ENCODE measurements around the gene CADPS. TPM values are rescaled to one million over a fixed set of nuclear protein-coding genes. Genes with fewer than 3 reads are reported as not detected.

CADPS gene
- total and polyA plus RNA-seq, 4 donors = 0.13 to 3.6 (median 0.49) TPM

DNA sequence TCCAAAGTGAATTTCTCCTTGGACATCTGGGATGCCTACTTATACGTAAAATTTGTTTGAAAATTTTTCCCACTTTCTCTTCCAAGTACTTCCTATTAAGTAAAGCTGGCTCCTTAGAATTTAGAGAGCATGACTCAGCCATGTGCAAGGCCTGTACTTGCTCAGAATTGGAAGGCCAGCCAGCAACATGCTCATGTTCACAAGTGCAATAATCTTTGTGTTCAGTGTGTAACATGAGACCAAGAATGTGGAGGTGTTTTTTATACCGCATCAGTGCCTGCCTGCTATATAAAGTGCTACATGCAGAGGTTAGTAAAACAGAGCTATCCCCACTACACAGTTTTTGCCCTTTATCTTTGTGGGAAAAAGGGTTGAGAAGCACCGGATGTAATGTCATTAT lies 349.9 kb downstream of the CADPS start:
- Histone ChIP-seq H3K27ac (ENCODE audit: low read depth in 1 of 2, low read length in 1 of 2) (no peak overlapping the region), H3K9ac (ENCODE audit: insufficient read depth in 1 of 2, low read length in 2 of 2) (no peak overlapping the region), H3K36me3 (ENCODE audit: control insufficient read depth in 4 of 4, insufficient read depth in 4 of 4, low read length in 4 of 4) (no peaks in the 10 kb centered on the region), H3K4me1 (ENCODE audit: control insufficient read depth in 5 of 5, insufficient read depth in 5 of 5, low read length in 5 of 5) (no peaks in the 10 kb centered on the region), H3K27me3 (ENCODE audit: control insufficient read depth in 3 of 3, insufficient read depth in 3 of 3, low read length in 2 of 3) (peaks cover 0 to 3% (median 3%) of the 10 kb centered on the region in 3 donors), H3K4me3 (no peak overlapping the region), H3K9me3 (ENCODE audit: control insufficient read depth in 4 of 4, insufficient read depth in 3 of 4, low read length in 3 of 4) (no peaks in the 10 kb centered on the region)
- WGBS, 2 donors = 66 to 83% methylated on average over 3 of the region's 3 CpGs
- ATAC-seq (ENCODE audit: insufficient read depth, low FRiP score) (no peak), DNase-seq (peak in 2 of 3 donors; percentile 2 to 14)
- TF ChIP-seq, protein P1, sequence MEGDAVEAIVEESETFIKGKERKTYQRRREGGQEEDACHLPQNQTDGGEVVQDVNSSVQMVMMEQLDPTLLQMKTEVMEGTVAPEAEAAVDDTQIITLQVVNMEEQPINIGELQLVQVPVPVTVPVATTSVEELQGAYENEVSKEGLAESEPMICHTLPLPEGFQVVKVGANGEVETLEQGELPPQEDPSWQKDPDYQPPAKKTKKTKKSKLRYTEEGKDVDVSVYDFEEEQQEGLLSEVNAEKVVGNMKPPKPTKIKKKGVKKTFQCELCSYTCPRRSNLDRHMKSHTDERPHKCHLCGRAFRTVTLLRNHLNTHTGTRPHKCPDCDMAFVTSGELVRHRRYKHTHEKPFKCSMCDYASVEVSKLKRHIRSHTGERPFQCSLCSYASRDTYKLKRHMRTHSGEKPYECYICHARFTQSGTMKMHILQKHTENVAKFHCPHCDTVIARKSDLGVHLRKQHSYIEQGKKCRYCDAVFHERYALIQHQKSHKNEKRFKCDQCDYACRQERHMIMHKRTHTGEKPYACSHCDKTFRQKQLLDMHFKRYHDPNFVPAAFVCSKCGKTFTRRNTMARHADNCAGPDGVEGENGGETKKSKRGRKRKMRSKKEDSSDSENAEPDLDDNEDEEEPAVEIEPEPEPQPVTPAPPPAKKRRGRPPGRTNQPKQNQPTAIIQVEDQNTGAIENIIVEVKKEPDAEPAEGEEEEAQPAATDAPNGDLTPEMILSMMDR (IDR thresholded peaks at IDR 0.05; ENCODE audit: control extremely low read depth, extremely low read depth) = no peak

DNA sequence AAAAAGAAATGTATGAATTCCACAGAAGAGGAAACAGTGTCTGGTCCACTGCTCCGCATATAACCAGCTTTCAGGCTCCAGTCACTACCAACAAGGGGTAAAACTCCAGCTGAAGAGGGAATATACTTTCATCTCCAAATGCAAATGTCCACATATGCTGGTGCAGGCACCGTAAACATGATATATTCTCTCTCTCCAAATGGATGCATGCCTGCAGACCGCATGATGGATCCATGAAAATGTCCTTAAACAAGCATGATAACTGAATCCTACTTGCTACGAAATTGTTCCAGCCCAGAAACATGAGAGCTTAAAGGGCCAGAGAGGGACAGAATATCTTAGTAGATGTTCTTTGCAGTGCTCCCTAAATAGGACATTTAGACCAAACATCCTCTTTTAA lies 351.5 kb downstream of the CADPS start:
- 78 to 80% methylated on average over 4 of the region's 4 CpGs for WGBS, 2 donors
- Histone ChIP-seq H3K9me3 (ENCODE audit: control insufficient read depth in 4 of 4, insufficient read depth in 3 of 4, low read length in 3 of 4) (no peaks in the 10 kb centered on the region), H3K9ac (ENCODE audit: insufficient read depth in 1 of 2, low read length in 2 of 2) (no peak overlapping the region), H3K36me3 (ENCODE audit: control insufficient read depth in 4 of 4, insufficient read depth in 4 of 4, low read length in 4 of 4) (no peaks in the 10 kb centered on the region), H3K4me3 (no peak overlapping the region), H3K27ac (ENCODE audit: low read depth in 1 of 2, low read length in 1 of 2) (no peak overlapping the region), H3K27me3 (ENCODE audit: control insufficient read depth in 3 of 3, insufficient read depth in 3 of 3, low read length in 2 of 3) (peaks cover 0 to 3% (median 3%) of the 10 kb centered on the region in 3 donors), H3K4me1 (ENCODE audit: control insufficient read depth in 5 of 5, insufficient read depth in 5 of 5, low read length in 5 of 5) (no peaks in the 10 kb centered on the region)
- TF ChIP-seq, protein P1 (IDR thresholded peaks at IDR 0.05; ENCODE audit: control extremely low read depth, extremely low read depth) = no peak
- DNase-seq = no peak
- no peak for ATAC-seq (ENCODE audit: insufficient read depth, low FRiP score)

DNA sequence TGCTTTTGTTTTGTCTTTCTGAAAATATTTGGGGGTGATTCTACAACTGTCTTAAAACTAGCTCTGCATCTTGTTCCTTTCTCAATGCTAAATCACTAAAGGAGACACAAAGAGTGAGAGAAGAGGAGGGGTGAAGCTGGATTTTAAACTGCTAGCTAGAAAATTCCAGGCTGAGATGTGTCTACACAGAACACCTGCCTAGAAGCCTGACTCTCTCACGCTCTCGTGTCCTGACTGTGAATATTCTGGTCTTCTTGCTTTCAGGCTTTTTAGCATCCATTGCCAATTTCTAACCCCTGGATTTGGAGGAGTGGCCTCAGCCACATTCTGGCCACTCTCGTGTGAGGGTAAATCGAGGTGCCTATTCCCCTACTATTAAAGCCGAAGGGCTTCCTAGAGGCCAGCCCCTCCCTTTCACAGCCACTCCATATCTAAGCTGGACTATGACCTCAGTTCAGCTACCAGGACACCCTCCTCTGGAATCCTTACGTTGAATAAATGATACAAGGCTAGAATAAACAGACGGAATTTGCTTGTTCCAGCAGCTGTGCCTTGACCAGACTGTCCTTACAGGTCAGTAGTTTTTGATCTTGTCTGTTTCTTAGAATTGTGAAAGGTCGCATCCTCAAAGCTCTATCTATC lies 353.6 kb downstream of the CADPS start:
- H3K9ac ChIP-seq (ENCODE audit: insufficient read depth in 1 of 2, low read length in 2 of 2) = no peak overlapping the region
- no peaks in the 10 kb centered on the region for H3K4me1 ChIP-seq (ENCODE audit: control insufficient read depth in 5 of 5, insufficient read depth in 5 of 5, low read length in 5 of 5)
- 81 to 83% methylated on average over 8 of the region's 8 CpGs for WGBS, 2 donors
- peaks cover 0 to 3% (median 3%) of the 10 kb centered on the region in 3 donors for H3K27me3 ChIP-seq (ENCODE audit: control insufficient read depth in 3 of 3, insufficient read depth in 3 of 3, low read length in 2 of 3)
- no peaks in the 10 kb centered on the region for H3K9me3 ChIP-seq (ENCODE audit: control insufficient read depth in 4 of 4, insufficient read depth in 3 of 4, low read length in 3 of 4)
- H3K36me3 ChIP-seq (ENCODE audit: control insufficient read depth in 4 of 4, insufficient read depth in 4 of 4, low read length in 4 of 4) = no peaks in the 10 kb centered on the region
- no peak overlapping the region for H3K27ac ChIP-seq (ENCODE audit: low read depth in 1 of 2, low read length in 1 of 2)
- no peak overlapping the region for H3K4me3 ChIP-seq
- TF ChIP-seq, protein P1 (IDR thresholded peaks at IDR 0.05; ENCODE audit: control extremely low read depth, extremely low read depth) = no peak
- no peak for DNase-seq
- ATAC-seq (ENCODE audit: insufficient read depth, low FRiP score) = no peak

DNA sequence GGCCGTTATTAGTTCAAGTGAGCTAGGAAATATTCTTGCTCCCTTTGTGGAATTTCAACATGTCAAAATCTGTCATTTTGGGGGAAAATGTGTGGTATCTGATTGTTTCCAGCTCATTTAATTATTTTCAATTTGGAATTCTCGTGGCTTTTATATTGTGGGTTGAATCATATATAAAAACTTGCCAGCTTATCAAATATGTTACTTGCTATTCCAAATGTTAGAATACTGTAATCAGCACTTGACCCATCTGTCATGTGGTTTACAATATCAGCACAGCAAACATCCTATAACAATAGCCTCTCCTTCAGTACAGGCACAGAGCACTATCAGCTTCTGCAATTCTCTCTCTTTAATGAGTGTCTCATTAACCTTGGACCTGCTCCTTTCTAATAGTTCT lies 371.7 kb downstream of the CADPS start:
- Histone ChIP-seq H3K4me1 (ENCODE audit: control insufficient read depth in 5 of 5, insufficient read depth in 5 of 5, low read length in 5 of 5) (peaks cover 0 to 3% (median 0%) of the 10 kb centered on the region in 5 donors), H3K9me3 (ENCODE audit: control insufficient read depth in 4 of 4, insufficient read depth in 3 of 4, low read length in 3 of 4) (no peaks in the 10 kb centered on the region), H3K27ac (ENCODE audit: low read depth in 1 of 2, low read length in 1 of 2) (no peak overlapping the region), H3K4me3 (no peak overlapping the region), H3K36me3 (ENCODE audit: control insufficient read depth in 4 of 4, insufficient read depth in 4 of 4, low read length in 4 of 4) (peaks cover 0 to 3% (median 0%) of the 10 kb centered on the region in 4 donors), H3K9ac (ENCODE audit: insufficient read depth in 1 of 2, low read length in 2 of 2) (no peak overlapping the region), H3K27me3 (ENCODE audit: control insufficient read depth in 3 of 3, insufficient read depth in 3 of 3, low read length in 2 of 3) (peaks cover 0 to 4% (median 0%) of the 10 kb centered on the region in 3 donors)
- ATAC-seq (ENCODE audit: insufficient read depth, low FRiP score) (no peak), DNase-seq (no peak)
- 71 to 74% methylated on average over 2 of the region's 2 CpGs for WGBS, 2 donors
- TF ChIP-seq, protein P1 (IDR thresholded peaks at IDR 0.05; ENCODE audit: control extremely low read depth, extremely low read depth) = no peak

Measured in lung (tissue), 12 donors.